Panc1 (cell line): ENCODE data around the gene CHRM4. TPM values are rescaled to one million over a fixed set of nuclear protein-coding genes. Genes with fewer than 3 reads are reported as not detected.

Experiments
- ATAC-seq: fragments of 200-7000 bp; cut with Tn5 transposase; 2 replicates; pipeline ENCODE4 v1.9.1; 2020; ENCODE audit warnings: mild to moderate bottlenecking, moderate library complexity
- BruUV-seq: library from RNA; stranded (reverse); fragments of 400-500 nt; replicated peaks from 2 replicates; lab custom pipeline; 2021; lab: Mats Ljungman, UMichigan
- CTCF ChIA-PET: fragments of 300-600 bp; sonication (Branson Sonifier 250); formaldehyde crosslinking; loops from one replicate; lab custom pipeline; 2022; ENCODE audit warnings: antibody characterized with exemption; lab: Charles Lee
- POLR2A ChIA-PET: fragments of 300-600 bp; sonication (Branson Sonifier 250); formaldehyde crosslinking; loops from one replicate; lab custom pipeline; 2022; ENCODE audit warnings: antibody characterized with exemption; lab: Charles Lee
- DNase-seq: peaks from one replicate; pipeline ENCODE4 v3.0.0-alpha.2; 2010; ENCODE audit warnings: low read depth, low spot score
- H3K27ac ChIP-seq: 2 replicates; pipeline ENCODE4 v1.5.1; 2011; ENCODE audit warnings: mild to moderate bottlenecking, low read length, inconsistent platforms
- H3K27me3 ChIP-seq: fragments of 200-500 bp; sonication (Bioruptor generic); 2 replicates; pipeline ENCODE4 v1.6.0; 2014; ENCODE audit warnings: low read length, inconsistent platforms; ENCODE audit not compliant: control insufficient read depth, insufficient read depth
- H3K36me3 ChIP-seq: fragments of 200-500 bp; sonication (Bioruptor generic); 2 replicates; pipeline ENCODE4 v1.5.1; 2014; ENCODE audit warnings: inconsistent platforms, mild to moderate bottlenecking, low read length, moderate library complexity; ENCODE audit not compliant: control insufficient read depth, insufficient read depth
- H3K4me1 ChIP-seq: 2 replicates; pipeline ENCODE4 v1.5.1; 2011; ENCODE audit warnings: inconsistent platforms, mild to moderate bottlenecking, low read length, moderate library complexity; ENCODE audit not compliant: control insufficient read depth, insufficient read depth
- H3K4me3 ChIP-seq, 2 experiments: 2 replicates each; pipeline ENCODE4 v1.5.1; 2011 to 2012; ENCODE audit warnings: low read depth in 2 of 2, low read length in 2 of 2, mild to moderate bottlenecking in 2 of 2, inconsistent platforms in 1 of 2, moderate library complexity in 1 of 2
- H3K9me3 ChIP-seq: fragments of 200-500 bp; sonication (Bioruptor generic); 2 replicates; pipeline ENCODE4 v1.5.1; 2014; ENCODE audit warnings: low read depth, mild to moderate bottlenecking, inconsistent platforms, low read length, moderate library complexity; ENCODE audit not compliant: control insufficient read depth, insufficient read depth
- CTCF ChIP-seq: fragments of 450-650 bp; IDR thresholded peaks from 2 replicates; pipeline ENCODE4 v1.5.1; 2017; ENCODE audit warnings: mild to moderate bottlenecking
- POLR2AphosphoS5 ChIP-seq: IDR thresholded peaks from 2 replicates; pipeline ENCODE4 v1.6.1; 2012; ENCODE audit warnings: mild to moderate bottlenecking, low read depth, low read length, moderate library complexity
- SIN3A ChIP-seq: IDR thresholded peaks from 2 replicates; pipeline ENCODE4 v1.6.1; 2012; ENCODE audit warnings: low read depth, mild to moderate bottlenecking, low read length, moderate library complexity, borderline replicate concordance; ENCODE audit not compliant: insufficient read depth
- TCF7L2 ChIP-seq: IDR thresholded peaks from 2 replicates; pipeline ENCODE4 v1.6.1; 2011; ENCODE audit warnings: mild to moderate bottlenecking, low read depth, low read length, inconsistent platforms
- in situ Hi-C: cut with HindIII; loops from 2 replicates; pipeline ENCODE4 v1.10.0; 2016; ENCODE audit warnings: low sequenced_read_pairs, low pct_unique_long_range_greater_than_20kb
- intact Hi-C: fragments of 100-400 bp; cut with micrococcal nuclease; formaldehyde crosslinking; loops from one replicate; pipeline ENCODE4 v1.10.0; 2022; ENCODE audit not compliant: unreplicated experiment
- total RNA-seq: library from RNA; stranded (reverse); gene quantifications from one replicate; pipeline ENCODE4 v1.2.1, GENCODE V29; 2021; ENCODE audit not compliant: unreplicated experiment
- TF ChIP-seq, protein P1 (sequence below), 2 experiments: IDR thresholded peaks; 2 replicates each; pipeline ENCODE4 v1.6.1; 2011 to 2012; ENCODE audit warnings: low read depth in 2 of 2, control low read depth in 1 of 2, low read length in 1 of 2, mild to moderate bottlenecking in 1 of 2, moderate library complexity in 1 of 2; ENCODE audit not compliant: insufficient read depth in 1 of 2

Gene CHRM4
- total RNA-seq, 1 experiment from 2014 or later, result 3.1 TPM

DNA sequence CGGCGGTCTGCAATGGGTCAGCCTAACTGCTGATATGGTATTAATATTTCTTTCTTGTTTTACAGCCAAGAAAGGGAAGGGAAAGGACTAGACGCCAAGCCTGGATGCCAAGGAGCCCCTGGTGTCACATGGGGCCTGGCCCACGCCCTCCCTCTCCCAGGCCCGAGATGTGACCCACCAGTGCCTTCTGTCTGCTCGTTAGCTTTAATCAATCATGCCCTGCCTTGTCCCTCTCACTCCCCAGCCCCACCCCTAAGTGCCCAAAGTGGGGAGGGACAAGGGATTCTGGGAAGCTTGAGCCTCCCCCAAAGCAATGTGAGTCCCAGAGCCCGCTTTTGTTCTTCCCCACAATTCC is 8.2 kb downstream of the CHRM4 start:
- in situ Hi-C loops, result no loop called here
- POLR2A ChIA-PET, result no interaction called here
- no peak overlapping the region for H3K4me3 ChIP-seq

GRCh38 chr11:46382646-46383403 is 8.8 kb downstream of the CHRM4 start:
- in situ Hi-C loops, result no loop called here
- CTCF ChIA-PET, result interaction anchor here (0.5 to 1.3 kb wide), 5 partner anchors 9 to 554 kb away, joined by 3 to 10 read pairs (median 4); partner anchors contain the start of genes CHRM4 and CSTPP1
- H3K27ac ChIP-seq, result no peak overlapping the region; the same call in 1 of the 2 replicates

More for the DNA sequence above, 8.2 kb downstream of the CHRM4 start:
- Histone ChIP-seq H3K27ac (no peak overlapping the region), H3K9me3 (no peaks in the 10 kb centered on the region), H3K27me3 (no peaks in the 10 kb centered on the region), H3K4me1 (peaks cover 18% of the 10 kb centered on the region), H3K36me3 (no peaks in the 10 kb centered on the region; the same call in 1 of the 2 replicates)
- intact Hi-C loops, result no loop called here
- ATAC-seq, result no peak
- DNase-seq, result no peak
- TF ChIP-seq SIN3A (no peak), POLR2AphosphoS5 (no peak), TCF7L2 (no peak), CTCF (peak; percentile 68)
- TF ChIP-seq, protein P1, sequence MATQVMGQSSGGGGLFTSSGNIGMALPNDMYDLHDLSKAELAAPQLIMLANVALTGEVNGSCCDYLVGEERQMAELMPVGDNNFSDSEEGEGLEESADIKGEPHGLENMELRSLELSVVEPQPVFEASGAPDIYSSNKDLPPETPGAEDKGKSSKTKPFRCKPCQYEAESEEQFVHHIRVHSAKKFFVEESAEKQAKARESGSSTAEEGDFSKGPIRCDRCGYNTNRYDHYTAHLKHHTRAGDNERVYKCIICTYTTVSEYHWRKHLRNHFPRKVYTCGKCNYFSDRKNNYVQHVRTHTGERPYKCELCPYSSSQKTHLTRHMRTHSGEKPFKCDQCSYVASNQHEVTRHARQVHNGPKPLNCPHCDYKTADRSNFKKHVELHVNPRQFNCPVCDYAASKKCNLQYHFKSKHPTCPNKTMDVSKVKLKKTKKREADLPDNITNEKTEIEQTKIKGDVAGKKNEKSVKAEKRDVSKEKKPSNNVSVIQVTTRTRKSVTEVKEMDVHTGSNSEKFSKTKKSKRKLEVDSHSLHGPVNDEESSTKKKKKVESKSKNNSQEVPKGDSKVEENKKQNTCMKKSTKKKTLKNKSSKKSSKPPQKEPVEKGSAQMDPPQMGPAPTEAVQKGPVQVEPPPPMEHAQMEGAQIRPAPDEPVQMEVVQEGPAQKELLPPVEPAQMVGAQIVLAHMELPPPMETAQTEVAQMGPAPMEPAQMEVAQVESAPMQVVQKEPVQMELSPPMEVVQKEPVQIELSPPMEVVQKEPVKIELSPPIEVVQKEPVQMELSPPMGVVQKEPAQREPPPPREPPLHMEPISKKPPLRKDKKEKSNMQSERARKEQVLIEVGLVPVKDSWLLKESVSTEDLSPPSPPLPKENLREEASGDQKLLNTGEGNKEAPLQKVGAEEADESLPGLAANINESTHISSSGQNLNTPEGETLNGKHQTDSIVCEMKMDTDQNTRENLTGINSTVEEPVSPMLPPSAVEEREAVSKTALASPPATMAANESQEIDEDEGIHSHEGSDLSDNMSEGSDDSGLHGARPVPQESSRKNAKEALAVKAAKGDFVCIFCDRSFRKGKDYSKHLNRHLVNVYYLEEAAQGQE (IDR thresholded peaks at IDR 0.05; ENCODE audit: insufficient read depth in 1 of 2, low read depth in 2 of 2, low read length in 1 of 2), result no peak
- CTCF ChIA-PET, result interaction anchor here (0.5 to 1.3 kb wide), 4 partner anchors 9 to 553 kb away, joined by 3 to 10 read pairs (median 4); partner anchors contain the start of gene CSTPP1
- BruUV-seq, result no TSS peak

More at GRCh38 chr11:46382646-46383403, 8.8 kb downstream of the CHRM4 start:
- H3K9me3 ChIP-seq, result no peaks in the 10 kb centered on the region
- POLR2A ChIA-PET, result no interaction called here
- no peaks in the 10 kb centered on the region; the same call in 1 of the 2 replicates for H3K36me3 ChIP-seq
- TF ChIP-seq, protein P1 (IDR thresholded peaks at IDR 0.05; ENCODE audit: insufficient read depth in 1 of 2, low read depth in 2 of 2, low read length in 1 of 2), result no peak
- peak; percentile 87 for TF ChIP-seq CTCF
- intact Hi-C loops, result no loop called here
- H3K4me1 ChIP-seq, result peaks cover 16% of the 10 kb centered on the region
- BruUV-seq, result no TSS peak
- H3K27me3 ChIP-seq, result no peaks in the 10 kb centered on the region
- ATAC-seq (peak; percentile 13; the same call in 1 of the 2 replicates), DNase-seq (no peak)
- peak overlapping the region; percentile 51 to 59 for H3K4me3 ChIP-seq
